Suprapubic skin (tissue), 4 donors: Measurements from ENCODE around the gene INHBC.

Experiments used
- CTCF ChIP-seq, 2 donors: fragments of 200-600 bp in 1 of 2; fragments of 450-650 bp in 1 of 2; sonication (generic) in 1 of 2; IDR thresholded peaks; one replicate each; pipeline ENCODE4 v1.5.1; 2016 to 2019; ENCODE audit warnings: antibody characterized with exemption in 2 of 2, mild to moderate bottlenecking in 1 of 2, moderate library complexity in 1 of 2
- POLR2A ChIP-seq, 2 donors: fragments of 450-650 bp; IDR thresholded peaks; one replicate each; pipeline ENCODE4 v1.6.1; 2017; ENCODE audit warnings: antibody characterized with exemption in 2 of 2, mild to moderate bottlenecking in 2 of 2, moderate library complexity in 2 of 2
- POLR2AphosphoS5 ChIP-seq, 3 donors: sonication (generic); formaldehyde crosslinking; IDR thresholded peaks; one replicate each; pipeline ENCODE4 v1.6.1; 2017; ENCODE audit warnings: antibody characterized with exemption in 3 of 3

GRCh38 chr12:57496822-57497221, 62.2 kb downstream of the INHBC start:
- TF ChIP-seq POLR2AphosphoS5 (IDR thresholded peaks at IDR 0.05) (no peak), CTCF (IDR thresholded peaks at IDR 0.05) (no peak), POLR2A (IDR thresholded peaks at IDR 0.05) (no peak)
